K562 (cell line): ENCODE results near the gene RAB1B. TPM values are rescaled to one million over a fixed set of nuclear protein-coding genes. Genes with fewer than 3 reads are reported as not detected.
A peak's percentile ranks its signal among the peaks of the same experiment; 100 is the strongest.

ENCODE experiments used
- ATAC-seq: fragments of 200-7000 bp; cut with Tn5 transposase; 3 replicates; pipeline ENCODE4 v1.9.1; 2020; ENCODE audit warnings: moderate library complexity
- BruUV-seq: library from RNA; stranded (reverse); fragments of 400-500 nt; replicated peaks from 2 replicates; lab custom pipeline; 2021; lab: Mats Ljungman, UMichigan
- CTCF ChIA-PET: fragments of 300-600 bp; formaldehyde crosslinking; extraction: SDS; loops from one replicate; lab custom pipeline; 2021; ENCODE audit warnings: low intra/inter-chr PET ratio; lab: Yijun Ruan, JAX
- POLR2A ChIA-PET: fragments of 300-600, 350-650 bp; sonication (Branson Sonifier 250); formaldehyde crosslinking; extraction: SDS; loops from one replicate; lab custom pipeline; 2021; ENCODE audit warnings: antibody characterized with exemption, inconsistent platforms; lab: Yijun Ruan, JAX
- DNase-seq, 4 experiments: peaks; one replicate each; pipeline versions ENCODE4 v3.0.0 to v3.0.0-alpha.2; 2011 to 2018; ENCODE audit warnings: low spot score in 3 of 4, mixed read lengths in 3 of 4; ENCODE audit errors: extremely low read depth in 1 of 4
- FAIRE-seq: peaks from 2 replicates; lab custom pipeline; 2011; peaks lifted over from hg19 to GRCh38; lab: Jason Lieb, UNC
- H2AFZ ChIP-seq: 2 replicates; pipeline ENCODE4 v1.6.0; 2011; ENCODE audit warnings: low read depth, low read length, control low read depth, inconsistent platforms
- H3K27ac ChIP-seq: fragments of 200-600 bp; 3 replicates; pipeline ENCODE4 v1.8.0; 2011; ENCODE audit warnings: low read depth, mild to moderate bottlenecking, control low read depth, inconsistent platforms, low read length, moderate library complexity, mixed read lengths; ENCODE audit errors: extremely low read depth
- H3K27me3 ChIP-seq, 2 experiments: fragments of 300-600 bp in 1 of 2; 2 replicates in 1 of 2; 3 replicates in 1 of 2; pipeline versions ENCODE4 v1.6.0 to v1.8.0; 2011; ENCODE audit warnings: inconsistent platforms in 2 of 2, low read length in 2 of 2, mild to moderate bottlenecking in 1 of 2, mixed read lengths in 1 of 2, moderate library complexity in 1 of 2; ENCODE audit not compliant: control insufficient read depth in 2 of 2, insufficient read depth in 2 of 2
- H3K36me3 ChIP-seq: fragments of 300-600 bp; 3 replicates; pipeline ENCODE4 v1.8.0; 2011; ENCODE audit warnings: mild to moderate bottlenecking, low read length, inconsistent platforms; ENCODE audit not compliant: control insufficient read depth, insufficient read depth
- H3K4me1 ChIP-seq, 2 experiments: fragments of 200-600 bp in 1 of 2; replicated peaks in 1 of 2; 2 replicates in 1 of 2; 3 replicates in 1 of 2; pipeline versions ENCODE4 v1.5.1 to v1.8.0; 2011; ENCODE audit warnings: inconsistent platforms in 2 of 2, low read length in 2 of 2, mild to moderate bottlenecking in 1 of 2, mixed read lengths in 1 of 2, moderate library complexity in 1 of 2; ENCODE audit not compliant: control insufficient read depth in 2 of 2, insufficient read depth in 2 of 2
- H3K4me2 ChIP-seq: 2 replicates; pipeline ENCODE4 v1.6.1; 2011; ENCODE audit warnings: low read length, control low read depth, inconsistent platforms, mixed read lengths; ENCODE audit not compliant: insufficient read depth
- H3K4me3 ChIP-seq: fragments of 200-600 bp; sonication (generic), shearing (Covaris generic); 2 replicates; pipeline ENCODE4 v1.5.1; 2016; ENCODE audit warnings: control low read depth, inconsistent platforms
- H3K79me2 ChIP-seq: fragments of 200-600 bp; 3 replicates; pipeline ENCODE4 v1.8.0; 2011; ENCODE audit warnings: low read length, inconsistent platforms; ENCODE audit not compliant: control insufficient read depth, insufficient read depth
- H3K9ac ChIP-seq, 2 experiments: 2 replicates each; pipeline versions ENCODE4 v1.6.0 to v1.6.1; 2011; ENCODE audit warnings: low read depth in 2 of 2, low read length in 2 of 2, control low read depth in 1 of 2, inconsistent platforms in 1 of 2, mild to moderate bottlenecking in 1 of 2, mixed read lengths in 1 of 2; ENCODE audit not compliant: insufficient read depth in 1 of 2
- H3K9me1 ChIP-seq: one replicate; pipeline ENCODE4 v1.6.0; 2011; ENCODE audit warnings: inconsistent platforms, mild to moderate bottlenecking, low read length, moderate library complexity; ENCODE audit not compliant: control insufficient read depth, insufficient read depth
- H3K9me3 ChIP-seq: replicated peaks from 2 replicates; pipeline ENCODE4 v1.5.1; 2011; ENCODE audit warnings: low read depth, low read length, inconsistent platforms; ENCODE audit not compliant: control insufficient read depth, insufficient read depth
- H4K20me1 ChIP-seq: replicated peaks from 2 replicates; pipeline ENCODE4 v1.6.1; 2011; ENCODE audit warnings: low read length, inconsistent platforms, mixed read lengths; ENCODE audit not compliant: control insufficient read depth, insufficient read depth
- CREBBP ChIP-seq: IDR thresholded peaks from one replicate; pipeline ENCODE4 v1.6.1; 2012; ENCODE audit warnings: low read depth, mild to moderate bottlenecking, control low read depth, inconsistent platforms, low read length
- NBN ChIP-seq: fragments of 450-650 bp; IDR thresholded peaks from 2 replicates; pipeline ENCODE4 v1.6.1; 2016; ENCODE audit warnings: low read depth, mild to moderate bottlenecking
- PML ChIP-seq: IDR thresholded peaks from 2 replicates; pipeline ENCODE4 v1.6.1; 2012; ENCODE audit warnings: low read length, inconsistent platforms
- SOX6 ChIP-seq: fragments of 450-650 bp; IDR thresholded peaks from 2 replicates; pipeline ENCODE4 v1.6.1; 2014; ENCODE audit warnings: mild to moderate bottlenecking
- THRAP3 ChIP-seq: fragments of 450-650 bp; IDR thresholded peaks from 2 replicates; pipeline ENCODE4 v1.6.1; 2016; ENCODE audit warnings: mild to moderate bottlenecking, inconsistent platforms, borderline replicate concordance
- WGBS: fragments of 100-300 bp; shearing (Covaris generic); methylation state at CpG from one replicate; pipeline ENCODE4 v1.1.6; 2016; ENCODE audit warnings: low coverage, mixed read lengths; ENCODE audit not compliant: insufficient coverage; ENCODE audit errors: missing lambda C conversion rate; 5-methylcytosine and 5-hydroxymethylcytosine counted together
- in situ Hi-C: fragments of 300-500 bp; cut with MboI; formaldehyde crosslinking; loops from 4 replicates; pipeline ENCODE4 v1.15.0; 2018; ENCODE audit warnings: inconsistent platforms, mixed read lengths
- intact Hi-C: fragments of 100-400 bp; cut with micrococcal nuclease; formaldehyde crosslinking; loops from 2 replicates; pipeline ENCODE4 v1.14.2; 2022
- polyA plus RNA-seq, 8 experiments: library from polyadenylated mRNA; depleted of rRNA in 4 of 8; stranded (reverse) in 5 of 8; unstranded in 3 of 8; fragments of >200 nt; fragmentation: Nextera tagmentation in 2 of 8; fragmentation: Illumina TruSeq in 1 of 8; extraction: Ambion mirVana in 2 of 8; extraction: Trizol in 1 of 8; gene quantifications; 2 replicates each; pipeline versions ENCODE4 v1.2.1 to v1.2.3, GENCODE V29; 2011 to 2014; ENCODE audit warnings: inconsistent platforms in 1 of 8, missing spikeins in 1 of 8
- total RNA-seq, 7 experiments: library from RNA; depleted of rRNA in 6 of 7; stranded (reverse); fragments of >200 nt in 6 of 7; fragmentation: Illumina TruSeq in 2 of 7; extraction: Trizol in 2 of 7; gene quantifications; 2 replicates each; pipeline versions ENCODE4 v1.2.1 to v1.2.3, GENCODE V29; 2011 to 2021; ENCODE audit warnings: low replicate concordance in 1 of 7
- TF ChIP-seq, protein P1 (sequence below): sonication (generic); formaldehyde crosslinking; IDR thresholded peaks from 2 replicates; pipeline ENCODE4 v1.8.0; 2022; ENCODE audit warnings: missing genetic modification reagents, mild to moderate bottlenecking, borderline replicate concordance
- TF ChIP-seq, protein P2 (sequence below): fragments of 450-650 bp; IDR thresholded peaks from 2 replicates; pipeline ENCODE4 v1.6.1; 2018; ENCODE audit not compliant: partially characterized antibody

The RAB1B gene
- total and polyA plus RNA-seq, 9 of the 15 experiments (the other 6 are each of a cell fraction or from before 2014, with no cell fraction given), result 5.6 to 146 (median 98.6) TPM

DNA sequence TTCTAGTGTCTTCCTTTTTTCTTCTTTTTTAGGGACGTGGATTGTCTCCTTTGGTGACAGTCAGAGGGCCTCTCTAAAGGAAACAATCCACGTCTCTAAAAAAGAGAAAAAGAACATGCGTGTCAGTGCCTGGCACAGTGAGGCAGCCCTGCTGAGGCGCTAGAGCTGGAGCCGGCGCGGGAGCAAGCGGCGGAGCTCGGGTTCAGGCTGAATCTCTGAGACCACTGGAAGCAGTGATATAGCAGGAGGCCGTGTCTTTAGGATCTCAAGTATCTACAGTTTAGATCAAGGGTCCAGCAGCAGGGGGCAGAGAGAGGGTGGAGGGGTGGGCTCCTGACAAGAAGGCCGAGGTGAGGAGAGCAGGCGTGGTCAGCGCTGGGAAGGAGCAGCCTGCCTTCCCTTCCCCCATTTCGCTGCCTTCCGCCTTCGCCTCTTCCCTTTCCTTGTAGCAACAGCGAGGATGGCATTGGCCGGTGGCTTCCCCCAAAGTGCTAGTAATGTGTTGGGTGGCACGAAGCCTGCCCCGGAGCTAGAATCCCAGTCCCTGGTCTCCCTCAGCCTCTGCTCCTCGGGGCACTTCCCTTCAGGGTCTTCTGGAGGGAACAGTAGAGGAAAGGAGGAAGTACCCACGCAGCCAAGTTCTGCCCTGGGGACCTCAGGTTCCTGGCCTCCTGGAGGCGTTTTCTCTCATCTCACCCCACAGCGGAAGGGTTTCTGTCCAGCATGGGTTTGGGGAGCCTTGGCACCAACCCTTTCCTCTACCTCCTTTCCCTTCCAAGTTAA is 28.2 kb upstream of the RAB1B start:
- CTCF ChIA-PET, result no interaction called here
- no peak overlapping the region for H2AFZ ChIP-seq
- intact Hi-C loops, result no loop called here
- H3K27ac ChIP-seq, result no peak overlapping the region
- POLR2A ChIA-PET, result interaction anchor here (0.6 to 1.7 kb wide), 3 partner anchors 12 to 436 kb away, joined by 3 to 5 read pairs (median 3); no protein-coding TSS in a partner anchor
- no peaks in the 10 kb centered on the region for H3K79me2 ChIP-seq
- H3K4me3 ChIP-seq, result no peak overlapping the region
- ATAC-seq (no peak), DNase-seq (no peak), FAIRE-seq (no peak)
- peaks cover 5% of the 10 kb centered on the region; the same call in 1 of the 2 replicates for H4K20me1 ChIP-seq
- H3K9me1 ChIP-seq, result no peaks in the 10 kb centered on the region
- no peak overlapping the region for H3K4me2 ChIP-seq
- TF ChIP-seq, protein P1, sequence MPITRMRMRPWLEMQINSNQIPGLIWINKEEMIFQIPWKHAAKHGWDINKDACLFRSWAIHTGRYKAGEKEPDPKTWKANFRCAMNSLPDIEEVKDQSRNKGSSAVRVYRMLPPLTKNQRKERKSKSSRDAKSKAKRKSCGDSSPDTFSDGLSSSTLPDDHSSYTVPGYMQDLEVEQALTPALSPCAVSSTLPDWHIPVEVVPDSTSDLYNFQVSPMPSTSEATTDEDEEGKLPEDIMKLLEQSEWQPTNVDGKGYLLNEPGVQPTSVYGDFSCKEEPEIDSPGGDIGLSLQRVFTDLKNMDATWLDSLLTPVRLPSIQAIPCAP (CRISPR knock-in tag), result no peak
- TF ChIP-seq SOX6, result no peak
- TF ChIP-seq PML, result no peak
- no peak for TF ChIP-seq NBN
- TF ChIP-seq, protein P2, sequence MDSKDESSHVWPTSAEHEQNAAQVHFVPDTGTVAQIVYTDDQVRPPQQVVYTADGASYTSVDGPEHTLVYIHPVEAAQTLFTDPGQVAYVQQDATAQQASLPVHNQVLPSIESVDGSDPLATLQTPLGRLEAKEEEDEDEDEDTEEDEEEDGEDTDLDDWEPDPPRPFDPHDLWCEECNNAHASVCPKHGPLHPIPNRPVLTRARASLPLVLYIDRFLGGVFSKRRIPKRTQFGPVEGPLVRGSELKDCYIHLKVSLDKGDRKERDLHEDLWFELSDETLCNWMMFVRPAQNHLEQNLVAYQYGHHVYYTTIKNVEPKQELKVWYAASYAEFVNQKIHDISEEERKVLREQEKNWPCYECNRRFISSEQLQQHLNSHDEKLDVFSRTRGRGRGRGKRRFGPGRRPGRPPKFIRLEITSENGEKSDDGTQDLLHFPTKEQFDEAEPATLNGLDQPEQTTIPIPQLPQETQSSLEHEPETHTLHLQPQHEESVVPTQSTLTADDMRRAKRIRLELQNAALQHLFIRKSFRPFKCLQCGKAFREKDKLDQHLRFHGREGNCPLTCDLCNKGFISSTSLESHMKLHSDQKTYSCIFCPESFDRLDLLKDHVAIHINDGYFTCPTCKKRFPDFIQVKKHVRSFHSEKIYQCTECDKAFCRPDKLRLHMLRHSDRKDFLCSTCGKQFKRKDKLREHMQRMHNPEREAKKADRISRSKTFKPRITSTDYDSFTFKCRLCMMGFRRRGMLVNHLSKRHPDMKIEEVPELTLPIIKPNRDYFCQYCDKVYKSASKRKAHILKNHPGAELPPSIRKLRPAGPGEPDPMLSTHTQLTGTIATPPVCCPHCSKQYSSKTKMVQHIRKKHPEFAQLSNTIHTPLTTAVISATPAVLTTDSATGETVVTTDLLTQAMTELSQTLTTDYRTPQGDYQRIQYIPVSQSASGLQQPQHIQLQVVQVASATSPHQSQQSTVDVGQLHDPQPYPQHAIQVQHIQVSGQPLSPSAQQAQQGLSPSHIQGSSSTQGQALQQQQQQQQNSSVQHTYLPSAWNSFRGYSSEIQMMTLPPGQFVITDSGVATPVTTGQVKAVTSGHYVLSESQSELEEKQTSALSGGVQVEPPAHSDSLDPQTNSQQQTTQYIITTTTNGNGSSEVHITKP, result no peak
- TF ChIP-seq CREBBP, result no peak
- no peak for TF ChIP-seq THRAP3
- H3K36me3 ChIP-seq, result peaks cover 30% of the 10 kb centered on the region; the same call in 1 of the 3 replicates
- H3K9ac ChIP-seq, result peak overlapping the region in 1 of 2 experiments; percentile 70; a peak in 1 of 4 replicates
- 74% methylated on average over 24 of the region's 25 CpGs for WGBS
- H3K4me1 ChIP-seq, result peaks cover 0 to 6% of the 10 kb centered on the region in 2 experiments; a peak in 1 of 5 replicates
- in situ Hi-C loops, result no loop called here
- H3K27me3 ChIP-seq, result no peaks in the 10 kb centered on the region
- BruUV-seq, result no TSS peak
- no peaks in the 10 kb centered on the region for H3K9me3 ChIP-seq
